Stimulated activated CD8-positive, alpha-beta memory T cell treated with anti-CD3 and anti-CD28 coated beads, Interleukin-4, amount 100 ng/mL, for 1 hour (primary cell): ENCODE results near the gene MAMSTR.

Source experiments
- DNase-seq, 2 donors: peaks; one replicate each; pipeline ENCODE4 v3.0.0-alpha.2; 2020; ENCODE audit warnings: low read depth in 2 of 2, low spot score in 1 of 2

Gene MAMSTR

GRCh38 chr19:48668332-48668731 lies 51.2 kb downstream of the MAMSTR start:
- no peak for DNase-seq

GRCh38 chr19:48665786-48666185 lies 53.7 kb downstream of the MAMSTR start:
- DNase-seq, result no peak

GRCh38 chr19:48664476-48664875 lies 55.0 kb downstream of the MAMSTR start:
- DNase-seq, result no peak

GRCh38 chr19:48663667-48664066 lies 55.9 kb downstream of the MAMSTR start:
- DNase-seq, result no peak
